Retina (tissue), 1 donor: Measurements from ENCODE around the gene KLHDC8A.

Experiments used
- DNase-seq: peaks from one replicate; pipeline ENCODE4 v3.0.0-alpha.2; 2016

The KLHDC8A gene

GRCh38 chr1:205343431-205344065 lies 13.2 kb downstream of the KLHDC8A start:
- peak; percentile 81 for DNase-seq

- no peak for DNase-seq
These were observed 13.7 kb downstream of the KLHDC8A start for GRCh38 chr1:205342986-205343385.

GRCh38 chr1:205340676-205341075 lies 16.0 kb downstream of the KLHDC8A start:
- no peak for DNase-seq

- no peak for DNase-seq
These were observed 17.0 kb downstream of the KLHDC8A start for GRCh38 chr1:205339717-205340116.

- DNase-seq: no peak
These were observed 17.5 kb downstream of the KLHDC8A start for GRCh38 chr1:205339197-205339702.

- no peak for DNase-seq
These were observed 18.7 kb downstream of the KLHDC8A start for GRCh38 chr1:205338011-205338410.

- DNase-seq: no peak
These were observed 19.2 kb downstream of the KLHDC8A start for GRCh38 chr1:205337481-205337880.

GRCh38 chr1:205335692-205336091 lies 21.0 kb downstream of the KLHDC8A start:
- peak; percentile 82 for DNase-seq

GRCh38 chr1:205332015-205332791 lies 24.5 kb downstream of the KLHDC8A start:
- no peak for DNase-seq

GRCh38 chr1:205330150-205330549 lies 26.6 kb downstream of the KLHDC8A start:
- no peak for DNase-seq

- DNase-seq: no peak
These were observed 27.0 kb downstream of the KLHDC8A start for GRCh38 chr1:205329719-205330118.

- no peak for DNase-seq
These were observed 28.2 kb downstream of the KLHDC8A start for GRCh38 chr1:205328476-205328875.

GRCh38 chr1:205326812-205327466 lies 29.8 kb downstream of the KLHDC8A start:
- DNase-seq: no peak

GRCh38 chr1:205325334-205325884 lies 31.3 kb downstream of the KLHDC8A start:
- peak; percentile 89 for DNase-seq

GRCh38 chr1:205324781-205325180 lies 31.9 kb downstream of the KLHDC8A start:
- no peak for DNase-seq

- DNase-seq: no peak
These were observed 32.9 kb downstream of the KLHDC8A start for GRCh38 chr1:205323794-205324193.

GRCh38 chr1:205321959-205322283 lies 34.8 kb downstream of the KLHDC8A start:
- no peak for DNase-seq

- peak; percentile 96 for DNase-seq
These were observed 35.4 kb downstream of the KLHDC8A start, which contains the start of gene NUAK2 for GRCh38 chr1:205321162-205321958. Gene NUAK2, minus strand, starts transcription at chr1:205321745. Its CDS starts 117 bp downstream, at chr1:205321628.

GRCh38 chr1:205319081-205320018 lies 37.4 kb downstream of the KLHDC8A start:
- no peak for DNase-seq

GRCh38 chr1:205318231-205318991 lies 38.3 kb downstream of the KLHDC8A start:
- DNase-seq: no peak
